BE2C (cell line): ENCODE measurements around the gene OR52A1.

Source experiments
- DNase-seq: peaks from one replicate; pipeline ENCODE4 v3.0.0-alpha.2; 2020
- H3K27me3 ChIP-seq: fragments of 250-450 bp; sonication (Bioruptor Pico); 2 replicates; pipeline ENCODE4 v1.5.1; 2020; ENCODE audit warnings: mild to moderate bottlenecking
- H3K36me3 ChIP-seq: fragments of 250-450 bp; sonication (Bioruptor Pico); 2 replicates; pipeline ENCODE4 v1.5.1; 2020; ENCODE audit warnings: mild to moderate bottlenecking
- H3K4me1 ChIP-seq: fragments of 250-450 bp; sonication (Bioruptor Pico); 2 replicates; pipeline ENCODE4 v1.5.1; 2020
- H3K4me3 ChIP-seq: 2 replicates; pipeline ENCODE4 v1.5.1; 2011; ENCODE audit warnings: low read depth, low read length
- H3K9me3 ChIP-seq: fragments of 250-450 bp; sonication (Bioruptor Pico); 2 replicates; pipeline ENCODE4 v1.5.1; 2020
- TF ChIP-seq, protein P1 (sequence below): IDR thresholded peaks from 2 replicates; pipeline ENCODE4 v1.5.1; 2012; ENCODE audit warnings: mild to moderate bottlenecking, low read depth, low read length

Gene OR52A1

DNA sequence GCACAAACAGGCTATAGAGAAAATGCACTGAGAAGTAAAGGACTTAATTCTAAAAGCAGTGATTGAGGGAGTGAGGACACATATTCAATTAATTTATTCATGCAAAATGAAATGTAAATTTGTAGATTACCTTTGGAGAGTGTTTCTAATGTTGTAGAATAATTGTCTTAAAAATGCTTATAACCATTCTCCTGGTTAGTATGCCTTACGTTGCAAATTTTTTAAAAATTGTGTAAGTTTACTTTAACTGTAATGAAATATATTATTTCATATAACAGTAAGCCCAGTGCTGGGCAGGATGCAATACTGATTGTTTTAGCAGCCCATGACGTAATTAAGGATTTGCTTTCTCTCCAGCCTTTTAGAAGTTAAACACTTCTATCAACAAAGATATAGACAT lies 58.5 kb downstream of the OR52A1 start:
- no peaks in the 10 kb centered on the region for H3K27me3 ChIP-seq
- TF ChIP-seq, protein P1, sequence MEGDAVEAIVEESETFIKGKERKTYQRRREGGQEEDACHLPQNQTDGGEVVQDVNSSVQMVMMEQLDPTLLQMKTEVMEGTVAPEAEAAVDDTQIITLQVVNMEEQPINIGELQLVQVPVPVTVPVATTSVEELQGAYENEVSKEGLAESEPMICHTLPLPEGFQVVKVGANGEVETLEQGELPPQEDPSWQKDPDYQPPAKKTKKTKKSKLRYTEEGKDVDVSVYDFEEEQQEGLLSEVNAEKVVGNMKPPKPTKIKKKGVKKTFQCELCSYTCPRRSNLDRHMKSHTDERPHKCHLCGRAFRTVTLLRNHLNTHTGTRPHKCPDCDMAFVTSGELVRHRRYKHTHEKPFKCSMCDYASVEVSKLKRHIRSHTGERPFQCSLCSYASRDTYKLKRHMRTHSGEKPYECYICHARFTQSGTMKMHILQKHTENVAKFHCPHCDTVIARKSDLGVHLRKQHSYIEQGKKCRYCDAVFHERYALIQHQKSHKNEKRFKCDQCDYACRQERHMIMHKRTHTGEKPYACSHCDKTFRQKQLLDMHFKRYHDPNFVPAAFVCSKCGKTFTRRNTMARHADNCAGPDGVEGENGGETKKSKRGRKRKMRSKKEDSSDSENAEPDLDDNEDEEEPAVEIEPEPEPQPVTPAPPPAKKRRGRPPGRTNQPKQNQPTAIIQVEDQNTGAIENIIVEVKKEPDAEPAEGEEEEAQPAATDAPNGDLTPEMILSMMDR = no peak
- no peaks in the 10 kb centered on the region for H3K36me3 ChIP-seq
- no peak for DNase-seq
- no peaks in the 10 kb centered on the region for H3K4me1 ChIP-seq
- H3K9me3 ChIP-seq = no peaks in the 10 kb centered on the region
- H3K4me3 ChIP-seq = no peak overlapping the region
